ACC112 (cell line): Measurements from ENCODE around the gene NUP214.
"Not testable (repeated sequence)": the region's sequence is repeated elsewhere in the genome, so short reads cannot be mapped to it uniquely, and the experiment has no call there.

Source experiments
- H2AFZ ChIP-seq: fragments of 200-600 bp; sonication (generic); one replicate; pipeline ENCODE4 v1.6.0; 2017; ENCODE audit warnings: antibody characterized with exemption, low read length; ENCODE audit not compliant: unreplicated experiment
- H3K27ac ChIP-seq: fragments of 200-600 bp; sonication (generic); 2 replicates; pipeline ENCODE4 v1.5.1; 2014; ENCODE audit warnings: low read depth, mild to moderate bottlenecking, antibody characterized with exemption, low read length, moderate library complexity
- H3K27me3 ChIP-seq: fragments of 200-600 bp; sonication (generic); 2 replicates; pipeline ENCODE4 v1.6.1; 2014; ENCODE audit warnings: mild to moderate bottlenecking, antibody characterized with exemption, low read length, moderate library complexity, mixed read lengths; ENCODE audit not compliant: insufficient read depth
- H3K36me3 ChIP-seq: fragments of 200-600 bp; sonication (generic); 2 replicates; pipeline ENCODE4 v1.6.1; 2016; ENCODE audit warnings: mild to moderate bottlenecking, antibody characterized with exemption, low read length, moderate library complexity, mixed read lengths; ENCODE audit not compliant: insufficient read depth
- H3K4me1 ChIP-seq: fragments of 200-600 bp; sonication (generic); one replicate; pipeline ENCODE4 v1.6.1; 2016; ENCODE audit warnings: low read length, mixed read lengths; ENCODE audit not compliant: insufficient read depth, unreplicated experiment, control insufficient read depth
- H3K4me3 ChIP-seq: fragments of 200-600 bp; sonication (generic); 2 replicates; pipeline ENCODE4 v1.5.1; 2014; ENCODE audit warnings: mild to moderate bottlenecking, low read depth, low read length
- H3K79me2 ChIP-seq: fragments of 200-600 bp; sonication (generic); one replicate; pipeline ENCODE4 v1.6.0; 2016; ENCODE audit warnings: low read length; ENCODE audit not compliant: control insufficient read depth, unreplicated experiment, insufficient read depth

Gene NUP214

GRCh38 chr9:131144201-131144600 lies 18.8 kb downstream of the NUP214 start:
- Histone ChIP-seq H3K27me3 (no peaks in the 10 kb centered on the region), H3K36me3 (peaks cover 47% of the 10 kb centered on the region), H2AFZ (no peak overlapping the region), H3K79me2 (no peaks in the 10 kb centered on the region), H3K4me1 (no peaks in the 10 kb centered on the region), H3K27ac (no peak overlapping the region), H3K4me3 (no peak overlapping the region)

DNA sequence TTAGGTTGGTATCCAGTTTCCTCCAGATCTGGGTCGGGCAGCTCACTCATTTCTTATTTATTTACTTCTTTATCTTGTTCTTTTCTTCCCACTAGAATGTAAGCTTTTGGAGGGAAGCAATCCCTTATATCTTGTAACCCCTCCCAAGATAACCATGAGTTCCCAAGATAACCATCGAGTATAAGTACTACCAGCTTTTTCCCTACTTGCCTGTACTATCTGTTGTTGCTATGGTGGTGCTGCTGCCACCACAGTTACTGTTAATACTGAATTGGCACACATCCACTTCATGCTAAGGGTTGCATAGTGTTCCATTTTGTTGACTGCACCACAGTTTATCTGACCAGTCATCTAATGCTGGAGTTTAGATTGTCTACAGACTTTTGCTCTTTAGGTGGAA lies 19.9 kb downstream of the NUP214 start:
- H3K27ac ChIP-seq: no peak overlapping the region
- peaks cover 39% of the 10 kb centered on the region for H3K36me3 ChIP-seq

GRCh38 chr9:131146186-131146585 lies 20.8 kb downstream of the NUP214 start:
- no peaks in the 10 kb centered on the region for H3K4me1 ChIP-seq
- no peak overlapping the region for H2AFZ ChIP-seq
- no peaks in the 10 kb centered on the region for H3K27me3 ChIP-seq
- H3K36me3 ChIP-seq: peaks cover 32% of the 10 kb centered on the region
- no peak overlapping the region for H3K27ac ChIP-seq
- no peaks in the 10 kb centered on the region for H3K79me2 ChIP-seq
- H3K4me3 ChIP-seq: no peak overlapping the region

More for the DNA sequence above, 19.9 kb downstream of the NUP214 start:
- no peaks in the 10 kb centered on the region for H3K4me1 ChIP-seq
- H3K27me3 ChIP-seq: no peaks in the 10 kb centered on the region
- no peaks in the 10 kb centered on the region for H3K79me2 ChIP-seq
- H2AFZ ChIP-seq: no peak overlapping the region
- H3K4me3 ChIP-seq: no peak overlapping the region

DNA sequence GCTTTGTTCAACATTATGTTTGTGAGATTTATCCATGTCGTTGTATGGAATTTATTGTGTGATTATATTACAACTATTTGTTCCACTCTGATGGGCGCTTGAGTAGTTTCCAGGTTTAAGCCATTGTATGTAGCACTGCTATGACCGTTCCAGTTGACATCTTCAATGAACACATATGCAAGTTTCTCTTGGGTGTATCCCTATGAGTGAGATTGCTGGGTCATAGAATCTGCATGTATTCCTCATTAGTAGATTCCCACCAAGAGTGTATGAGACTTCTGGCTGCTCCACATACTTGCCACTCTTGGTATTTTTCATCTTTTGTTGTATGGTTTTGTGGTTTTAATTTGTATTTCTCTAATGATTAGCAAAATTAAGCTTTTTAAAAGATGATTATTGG lies 22.9 kb downstream of the NUP214 start:
- peaks cover 23% of the 10 kb centered on the region for H3K36me3 ChIP-seq
- H3K79me2 ChIP-seq: no peaks in the 10 kb centered on the region

GRCh38 chr9:131148966-131149687 lies 23.7 kb downstream of the NUP214 start:
- Histone ChIP-seq H3K36me3 (peaks cover 28% of the 10 kb centered on the region), H3K79me2 (no peaks in the 10 kb centered on the region), H3K4me1 (no peaks in the 10 kb centered on the region), H3K27ac (no peak overlapping the region), H3K4me3 (no peak overlapping the region), H3K27me3 (no peaks in the 10 kb centered on the region), H2AFZ (no peak overlapping the region)

More for the DNA sequence above, 22.9 kb downstream of the NUP214 start:
- Histone ChIP-seq H3K4me3 (no peak overlapping the region), H3K27ac (no peak overlapping the region), H2AFZ (no peak overlapping the region), H3K27me3 (no peaks in the 10 kb centered on the region), H3K4me1 (no peaks in the 10 kb centered on the region)

DNA sequence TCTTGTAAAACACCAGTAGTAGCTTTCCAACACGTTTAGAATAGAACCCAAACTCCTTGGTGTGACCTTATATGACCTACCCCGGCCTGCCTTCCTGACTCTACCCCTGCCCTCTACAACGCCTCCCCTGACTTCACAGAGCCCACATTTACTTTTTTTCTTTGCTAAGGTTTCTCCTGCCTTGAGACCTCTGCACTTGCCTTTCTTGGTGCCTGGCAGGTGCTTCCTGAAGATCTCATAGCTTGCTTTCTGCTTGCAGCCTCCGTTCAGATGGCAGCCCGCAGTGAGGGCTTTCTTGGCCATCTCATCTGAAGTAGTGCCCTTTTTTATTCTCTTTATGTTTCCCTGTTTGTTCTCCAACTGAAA lies 24.3 kb downstream of the NUP214 start:
- H3K79me2 ChIP-seq: no peaks in the 10 kb centered on the region
- no peak overlapping the region for H2AFZ ChIP-seq
- H3K27ac ChIP-seq: no peak overlapping the region
- no peaks in the 10 kb centered on the region for H3K4me1 ChIP-seq
- no peak overlapping the region for H3K4me3 ChIP-seq
- peaks cover 27% of the 10 kb centered on the region for H3K36me3 ChIP-seq
- no peaks in the 10 kb centered on the region for H3K27me3 ChIP-seq

DNA sequence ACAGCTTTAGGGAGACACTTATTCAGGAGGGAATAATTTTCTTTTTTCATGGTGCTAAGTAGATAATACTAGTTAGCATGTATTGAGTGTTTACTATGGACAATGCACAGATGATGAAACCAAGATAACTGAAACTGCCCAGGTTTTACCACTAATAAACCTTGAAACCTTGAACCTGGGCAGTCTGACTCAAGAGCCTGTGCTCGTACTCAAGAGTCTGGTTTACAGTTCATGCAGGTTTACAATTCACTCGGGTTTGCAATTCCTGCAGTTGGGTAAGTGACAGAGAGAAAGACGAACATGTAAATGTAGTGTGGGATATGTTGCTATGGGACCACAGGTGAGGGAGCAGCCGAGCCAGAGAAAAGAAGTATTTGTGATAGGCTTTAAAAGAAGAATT lies 28.2 kb downstream of the NUP214 start:
- Histone ChIP-seq H3K27me3 (no peaks in the 10 kb centered on the region), H3K27ac (no peak overlapping the region), H3K4me1 (no peaks in the 10 kb centered on the region), H3K36me3 (peaks cover 15% of the 10 kb centered on the region; the same call in 1 of the 2 replicates), H3K79me2 (peaks cover 4% of the 10 kb centered on the region), H2AFZ (no peak overlapping the region), H3K4me3 (no peak overlapping the region)

DNA sequence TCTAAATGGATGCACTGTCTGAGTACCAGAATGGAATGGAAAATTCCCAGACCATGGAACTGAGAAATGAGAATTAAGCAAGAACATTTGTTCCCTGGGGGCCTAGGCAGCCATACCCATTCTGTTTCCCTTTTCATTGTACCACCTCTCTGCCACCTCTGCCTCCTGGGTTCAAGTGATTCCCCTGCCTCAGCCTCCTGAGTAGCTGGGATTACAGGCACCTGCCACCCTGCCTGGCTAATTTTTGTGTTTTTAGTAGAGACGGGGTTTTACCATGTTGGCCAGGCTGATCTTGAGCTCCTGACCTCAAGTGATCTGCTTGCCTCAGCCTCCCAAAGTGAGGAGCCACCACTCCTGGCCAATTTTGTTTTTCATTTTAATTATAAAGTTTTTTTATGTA lies 33.3 kb downstream of the NUP214 start:
- peaks cover 18% of the 10 kb centered on the region for H3K36me3 ChIP-seq
- H3K4me1 ChIP-seq, H3K79me2 ChIP-seq: not testable (repeated sequence)

GRCh38 chr9:131160416-131161112 lies 35.2 kb downstream of the NUP214 start:
- H3K4me3 ChIP-seq: no peak overlapping the region
- no peak overlapping the region for H2AFZ ChIP-seq
- H3K4me1 ChIP-seq: no peaks in the 10 kb centered on the region
- H3K79me2 ChIP-seq: peaks cover 3% of the 10 kb centered on the region
- no peaks in the 10 kb centered on the region for H3K27me3 ChIP-seq
- no peak overlapping the region for H3K27ac ChIP-seq
- peaks cover 23% of the 10 kb centered on the region for H3K36me3 ChIP-seq

More for the DNA sequence above, 33.3 kb downstream of the NUP214 start:
- H2AFZ ChIP-seq, H3K27me3 ChIP-seq, H3K27ac ChIP-seq, H3K4me3 ChIP-seq: not testable (repeated sequence)

- Histone ChIP-seq H3K27ac (no peak overlapping the region), H3K4me3 (no peak overlapping the region), H3K4me1 (no peaks in the 10 kb centered on the region), H3K79me2 (no peaks in the 10 kb centered on the region), H3K36me3 (peaks cover 26% of the 10 kb centered on the region), H2AFZ (no peak overlapping the region), H3K27me3 (no peaks in the 10 kb centered on the region)
Observed at GRCh38 chr9:131161585-131161984, 36.2 kb downstream of the NUP214 start.

DNA sequence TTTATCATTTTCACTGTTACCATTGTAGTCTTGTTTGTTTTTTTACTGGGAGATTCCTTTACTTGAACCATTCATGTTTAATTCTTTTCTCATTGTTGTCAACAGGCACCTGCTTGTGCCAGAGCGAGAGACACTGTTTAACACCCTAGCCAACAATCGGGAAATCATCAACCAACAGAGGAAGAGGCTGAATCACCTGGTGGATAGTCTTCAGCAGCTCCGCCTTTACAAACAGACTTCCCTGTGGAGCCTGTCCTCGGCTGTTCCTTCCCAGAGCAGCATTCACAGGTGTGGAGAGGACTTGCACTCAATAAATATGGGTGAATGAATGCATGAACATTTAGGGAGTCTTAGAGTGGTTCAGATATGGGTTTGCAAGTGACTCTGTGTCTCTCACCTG lies 37.5 kb downstream of the NUP214 start:
- H3K27ac ChIP-seq: no peak overlapping the region
- H3K36me3 ChIP-seq: peaks cover 26% of the 10 kb centered on the region
- H3K4me3 ChIP-seq: no peak overlapping the region
- no peak overlapping the region for H2AFZ ChIP-seq
- no peaks in the 10 kb centered on the region for H3K79me2 ChIP-seq
- H3K27me3 ChIP-seq: no peaks in the 10 kb centered on the region
- H3K4me1 ChIP-seq: no peaks in the 10 kb centered on the region
